Liver (tissue), 9 donors: ENCODE measurements around the gene SLC4A8. TPM values are rescaled to one million over a fixed set of nuclear protein-coding genes. Genes with fewer than 3 reads are reported as not detected.

ENCODE experiments used
- DNase-seq: peaks from one replicate; pipeline ENCODE4 v3.0.0-alpha.2; 2017; ENCODE audit warnings: low spot score
- H3K27ac ChIP-seq, 2 donors: one replicate each; pipeline ENCODE4 v1.7.0; 2013; ENCODE audit warnings: inconsistent platforms in 2 of 2, low read length in 2 of 2, control low read depth in 1 of 2, low read depth in 1 of 2, mild to moderate bottlenecking in 1 of 2
- H3K27me3 ChIP-seq, 4 donors: one replicate each; pipeline versions ENCODE4 v1.6.1 to v1.7.0; 2013; ENCODE audit warnings: low read length in 3 of 4, inconsistent platforms in 1 of 4, mild to moderate bottlenecking in 1 of 4, moderate library complexity in 1 of 4; ENCODE audit not compliant: control insufficient read depth in 4 of 4, insufficient read depth in 4 of 4
- H3K36me3 ChIP-seq, 4 donors: one replicate each; pipeline versions ENCODE4 v1.6.1 to v1.7.0; 2013; ENCODE audit warnings: low read length in 3 of 4, mild to moderate bottlenecking in 3 of 4, low read depth in 1 of 4, moderate library complexity in 1 of 4; ENCODE audit not compliant: control insufficient read depth in 4 of 4, insufficient read depth in 3 of 4
- H3K4me1 ChIP-seq, 4 donors: one replicate each; pipeline versions ENCODE4 v1.6.1 to v1.7.0; 2013; ENCODE audit warnings: low read length in 3 of 4, mild to moderate bottlenecking in 3 of 4, moderate library complexity in 1 of 4; ENCODE audit not compliant: control insufficient read depth in 4 of 4, insufficient read depth in 4 of 4
- H3K4me3 ChIP-seq, 3 donors: one replicate each; pipeline versions ENCODE4 v1.6.1 to v1.7.0; 2013; ENCODE audit warnings: low read length in 3 of 3, control low read depth in 1 of 3, low read depth in 1 of 3, mild to moderate bottlenecking in 1 of 3
- H3K9ac ChIP-seq, 2 donors: one replicate each; pipeline ENCODE4 v1.7.0; 2013; ENCODE audit warnings: low read length in 2 of 2, mild to moderate bottlenecking in 2 of 2, moderate library complexity in 2 of 2, control low read depth in 1 of 2, low read depth in 1 of 2
- H3K9me3 ChIP-seq, 4 donors: one replicate each; pipeline versions ENCODE4 v1.6.1 to v1.7.0; 2013; ENCODE audit warnings: low read length in 3 of 4; ENCODE audit not compliant: control insufficient read depth in 4 of 4
- ATF3 ChIP-seq: IDR thresholded peaks from 2 replicates; pipeline ENCODE4 v1.6.1; 2016; ENCODE audit warnings: antibody characterized with exemption
- EGR1 ChIP-seq, 2 donors: IDR thresholded peaks; 2 replicates each; pipeline ENCODE4 v1.6.1; 2016 to 2018; ENCODE audit warnings: antibody characterized with exemption in 2 of 2, low read depth in 2 of 2
- FOXA1 ChIP-seq: IDR thresholded peaks from 2 replicates; pipeline ENCODE4 v1.6.1; 2016; ENCODE audit warnings: antibody characterized with exemption
- FOXA2 ChIP-seq: IDR thresholded peaks from 2 replicates; pipeline ENCODE4 v1.6.1; 2016; ENCODE audit warnings: antibody characterized with exemption
- GABPA ChIP-seq, 2 donors: IDR thresholded peaks in 1 of 2; conservative IDR thresholded peaks in 1 of 2; 2 replicates each; pipeline ENCODE4 v1.6.1; 2016; ENCODE audit warnings: antibody characterized with exemption in 2 of 2, mild to moderate bottlenecking in 1 of 2, moderate library complexity in 1 of 2
- HNF4A ChIP-seq, 2 donors: conservative IDR thresholded peaks; 2 replicates each; pipeline ENCODE4 v1.6.1; 2016; ENCODE audit warnings: antibody characterized with exemption in 2 of 2, mild to moderate bottlenecking in 2 of 2
- HNF4G ChIP-seq: IDR thresholded peaks from 2 replicates; pipeline ENCODE4 v1.6.1; 2016; ENCODE audit warnings: antibody characterized with exemption
- JUND ChIP-seq, 2 donors: IDR thresholded peaks; 2 replicates each; pipeline ENCODE4 v1.6.1; 2016; ENCODE audit warnings: antibody characterized with exemption in 2 of 2
- MAX ChIP-seq: IDR thresholded peaks from 2 replicates; pipeline ENCODE4 v1.6.1; 2016; ENCODE audit warnings: antibody characterized with exemption
- NR2F2 ChIP-seq: IDR thresholded peaks from 2 replicates; pipeline ENCODE4 v1.6.1; 2016; ENCODE audit warnings: antibody characterized with exemption
- RAD21 ChIP-seq, 2 donors: IDR thresholded peaks; 2 replicates each; pipeline ENCODE4 v1.6.1; 2016; ENCODE audit warnings: antibody characterized with exemption in 2 of 2, mild to moderate bottlenecking in 2 of 2
- REST ChIP-seq: IDR thresholded peaks from 2 replicates; pipeline ENCODE4 v1.6.1; 2016; ENCODE audit warnings: antibody characterized with exemption, mild to moderate bottlenecking
- RXRA ChIP-seq, 2 donors: IDR thresholded peaks; 2 replicates each; pipeline ENCODE4 v1.6.1; 2017 to 2018; ENCODE audit warnings: antibody characterized with exemption in 2 of 2, mild to moderate bottlenecking in 1 of 2
- SP1 ChIP-seq: IDR thresholded peaks from 2 replicates; pipeline ENCODE4 v1.6.1; 2018; ENCODE audit warnings: antibody characterized with exemption, mild to moderate bottlenecking
- TAF1 ChIP-seq: conservative IDR thresholded peaks from 2 replicates; pipeline ENCODE4 v1.6.1; 2016; ENCODE audit warnings: antibody characterized with exemption, mild to moderate bottlenecking
- ZBTB33 ChIP-seq: IDR thresholded peaks from 2 replicates; pipeline ENCODE4 v1.6.1; 2016; ENCODE audit warnings: antibody characterized with exemption
- WGBS: extraction: QIAGEN DNeasy Blood & Tissue Kit; methylation state at CpG from one replicate; pipeline ENCODE4 v1.1.7; 2013; 5-methylcytosine and 5-hydroxymethylcytosine counted together
- polyA plus RNA-seq, 2 donors: library from polyadenylated mRNA; stranded (reverse) in 1 of 2; unstranded in 1 of 2; fragments of 200-250 nt in 1 of 2; fragments of >200 nt in 1 of 2; fragmentation: Nextera tagmentation in 1 of 2; extraction: Ambion mirVana in 1 of 2; gene quantifications; one replicate each; pipeline versions ENCODE4 v1.2.1 to v1.2.3, GENCODE V29; 2013 to 2015
- total RNA-seq, 2 donors: library from RNA; depleted of rRNA; stranded (reverse); fragments of >200 nt; gene quantifications; one replicate each; pipeline ENCODE4 v1.2.3, GENCODE V29; 2014
- donor health status: healthy.
- donor health status: healthy.
- donor health status: healthy.
- donor health status: healthy.
- donor health status: healthy.

The SLC4A8 gene
- total and polyA plus RNA-seq, 4 donors, result 0.07 to 1.0 (median 0.75) TPM; not detected in 1

GRCh38 chr12:51382173-51382572 is 42.5 kb upstream of the SLC4A8 start:
- Histone ChIP-seq H3K9ac (no peak overlapping the region), H3K36me3 (no peaks in the 10 kb centered on the region), H3K4me1 (no peaks in the 10 kb centered on the region), H3K27ac (no peak overlapping the region), H3K9me3 (no peaks in the 10 kb centered on the region), H3K4me3 (no peak overlapping the region), H3K27me3 (no peaks in the 10 kb centered on the region)
- no peak for DNase-seq
- TF ChIP-seq SP1, result no peak
- TF ChIP-seq HNF4A (conservative IDR thresholded peaks at IDR 0.05), result no peak
- no peak for TF ChIP-seq JUND (IDR thresholded peaks at IDR 0.05)
- TF ChIP-seq ZBTB33, result no peak
- TF ChIP-seq FOXA2, result no peak
- WGBS, result 96% methylated on average over 7 of the region's 7 CpGs

GRCh38 chr12:51383269-51383905 is 41.2 kb upstream of the SLC4A8 start:
- H3K4me3 ChIP-seq, result no peak overlapping the region
- H3K9me3 ChIP-seq, result no peaks in the 10 kb centered on the region
- TF ChIP-seq ATF3, result no peak
- no peak for TF ChIP-seq HNF4A (conservative IDR thresholded peaks at IDR 0.05)
- no peak for TF ChIP-seq SP1
- no peak for TF ChIP-seq MAX
- no peak for TF ChIP-seq TAF1
- TF ChIP-seq FOXA2, result no peak
- no peak for TF ChIP-seq GABPA (IDR thresholded peaks at IDR 0.05 in 1 of 2, conservative IDR thresholded peaks at IDR 0.05 in 1 of 2)
- no peak for TF ChIP-seq RXRA (IDR thresholded peaks at IDR 0.05)
- no peak for TF ChIP-seq FOXA1
- TF ChIP-seq JUND (IDR thresholded peaks at IDR 0.05), result no peak
- TF ChIP-seq HNF4G, result no peak
- TF ChIP-seq NR2F2, result no peak
- no peak for TF ChIP-seq RAD21 (IDR thresholded peaks at IDR 0.05)
- H3K27me3 ChIP-seq, result no peaks in the 10 kb centered on the region
- DNase-seq, result no peak
- no peaks in the 10 kb centered on the region for H3K36me3 ChIP-seq
- WGBS, result 71% methylated on average over 6 of the region's 6 CpGs
- H3K9ac ChIP-seq, result no peak overlapping the region
- H3K4me1 ChIP-seq, result no peaks in the 10 kb centered on the region
- H3K27ac ChIP-seq, result no peak overlapping the region

GRCh38 chr12:51386351-51386750 is 38.3 kb upstream of the SLC4A8 start:
- Histone ChIP-seq H3K9me3 (no peaks in the 10 kb centered on the region), H3K27me3 (no peaks in the 10 kb centered on the region), H3K4me3 (no peak overlapping the region), H3K4me1 (peaks cover 0 to 5% (median 2%) of the 10 kb centered on the region in 4 donors), H3K36me3 (no peaks in the 10 kb centered on the region), H3K27ac (no peak overlapping the region), H3K9ac (no peak overlapping the region)
- TF ChIP-seq JUND (IDR thresholded peaks at IDR 0.05) (no peak), FOXA2 (no peak), RXRA (IDR thresholded peaks at IDR 0.05) (no peak), REST (no peak), EGR1 (IDR thresholded peaks at IDR 0.05; ENCODE audit: low read depth in 2 of 2) (no peak)
- DNase-seq, result no peak
- WGBS, result 80% methylated on average over 4 of the region's 4 CpGs
